Cardiac septum (tissue), 1 donor: ENCODE measurements around the gene UGT1A3. TPM values are rescaled to one million over a fixed set of nuclear protein-coding genes. Genes with fewer than 3 reads are reported as not detected.
"Not testable (repeated sequence)": the region's sequence is repeated elsewhere in the genome, so short reads cannot be mapped to it uniquely, and the experiment has no call there.

ENCODE experiments used
- DNase-seq: peaks from one replicate; pipeline ENCODE4 v3.0.0-alpha.2; 2020; ENCODE audit warnings: low spot score
- intact Hi-C: fragments of 100-400 bp; cut with DNase I; formaldehyde crosslinking; loops from one replicate; pipeline ENCODE4 v1.14.0; 2022
- long read RNA-seq: library from polyadenylated mRNA; unstranded; transcript quantifications from one replicate; pipeline ENCODE4 v2.0.0, GENCODE V29; 2021
- total RNA-seq: library from RNA; stranded (reverse); fragmentation: NEBNext Ultra II Directional; extraction: Animal tissue kit (Norgen Biotek cat#: 25700); gene quantifications from one replicate; pipeline ENCODE4 v1.2.1, GENCODE V29; 2021
- donor health status: DM: no; HTN: no; CAD: no.

Gene UGT1A3
- not detected for total RNA-seq
- long read RNA-seq, result 0 reads

DNA sequence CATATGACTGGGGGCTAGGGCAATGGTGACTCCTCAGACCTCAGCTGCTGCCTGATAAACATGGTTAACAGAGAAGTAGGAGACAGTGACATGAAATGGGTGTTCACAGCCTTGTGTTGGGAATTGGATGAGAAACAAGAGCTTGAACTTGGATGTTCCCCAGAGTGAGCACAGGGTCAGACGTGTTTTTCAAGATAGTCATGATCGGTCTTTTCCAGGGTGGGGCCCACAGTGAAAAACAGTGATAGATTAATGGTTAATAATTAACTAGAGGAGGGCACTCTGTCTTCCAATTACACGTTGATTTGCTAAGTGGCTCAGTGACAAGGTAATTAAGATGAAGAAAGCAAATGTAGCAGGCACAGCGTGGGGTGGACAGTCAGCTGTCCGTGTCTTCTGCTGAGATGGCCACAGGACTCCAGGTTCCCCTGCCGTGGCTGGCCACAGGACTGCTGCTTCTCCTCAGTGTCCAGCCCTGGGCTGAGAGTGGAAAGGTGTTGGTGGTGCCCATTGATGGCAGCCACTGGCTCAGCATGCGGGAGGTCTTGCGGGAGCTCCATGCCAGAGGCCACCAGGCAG, at the start of gene UGT1A3:
TSS of gene UGT1A3 (plus strand) at position 320 of the 579 bp plus-strand sequence. CDS start at position 405, 85 bp downstream.
- DNase-seq, result no peak
- intact Hi-C loops, result no loop called here

DNA sequence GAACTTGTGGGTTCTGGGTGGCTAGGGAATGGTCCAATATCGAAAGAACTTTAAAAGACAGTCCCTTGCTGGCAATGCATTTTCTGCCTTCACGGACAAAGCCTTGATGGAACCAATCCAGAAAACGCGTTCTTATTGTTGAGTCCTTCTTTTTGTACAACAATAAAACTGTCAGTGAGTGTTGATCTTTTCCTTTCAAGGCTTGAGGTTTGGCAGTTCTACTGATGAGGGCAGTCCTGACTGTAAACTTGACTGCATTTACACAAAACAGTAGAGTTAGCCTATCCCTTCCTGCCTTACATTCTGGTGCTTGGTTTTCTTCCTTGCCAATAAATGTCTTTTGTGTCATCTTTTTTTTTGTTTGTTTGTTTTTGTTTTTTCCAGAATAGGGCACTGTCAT, 49.6 kb upstream of the UGT1A3 start:
- DNase-seq, result no peak
- intact Hi-C loops, result no loop called here

DNA sequence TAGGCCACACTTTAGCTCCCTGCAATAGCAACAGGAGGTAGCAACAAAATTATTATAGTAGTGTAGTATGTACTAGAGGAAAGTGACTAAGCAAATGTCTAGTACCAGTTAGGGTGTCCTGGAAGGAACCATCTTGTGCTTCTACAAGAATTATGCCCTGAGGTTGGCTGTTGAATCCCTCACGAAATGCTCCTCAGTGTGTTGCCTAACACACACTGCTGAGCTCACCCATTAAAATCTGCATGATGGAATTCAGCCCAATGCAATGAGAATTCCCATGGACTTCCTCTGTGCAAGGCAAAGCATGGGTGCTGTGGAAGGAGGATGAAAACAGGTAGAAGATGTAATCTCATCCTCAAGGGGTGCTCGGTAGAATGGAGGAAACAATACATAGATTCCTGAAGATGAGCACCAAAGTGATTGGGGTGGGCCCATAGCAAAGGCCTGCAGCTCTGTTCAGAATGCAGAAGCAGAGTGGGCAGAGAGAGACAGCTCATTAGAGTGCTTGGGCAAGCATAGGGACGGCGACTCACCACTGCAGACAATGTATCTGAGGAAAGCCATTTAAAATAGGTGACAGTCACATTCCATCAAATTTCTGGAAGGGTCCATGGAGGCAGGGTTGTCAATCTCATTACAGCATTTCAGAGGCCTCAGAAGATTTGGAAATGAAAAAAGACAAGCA, 48.3 kb upstream of the UGT1A3 start:
- intact Hi-C loops, result no loop called here
- no peak for DNase-seq

DNA sequence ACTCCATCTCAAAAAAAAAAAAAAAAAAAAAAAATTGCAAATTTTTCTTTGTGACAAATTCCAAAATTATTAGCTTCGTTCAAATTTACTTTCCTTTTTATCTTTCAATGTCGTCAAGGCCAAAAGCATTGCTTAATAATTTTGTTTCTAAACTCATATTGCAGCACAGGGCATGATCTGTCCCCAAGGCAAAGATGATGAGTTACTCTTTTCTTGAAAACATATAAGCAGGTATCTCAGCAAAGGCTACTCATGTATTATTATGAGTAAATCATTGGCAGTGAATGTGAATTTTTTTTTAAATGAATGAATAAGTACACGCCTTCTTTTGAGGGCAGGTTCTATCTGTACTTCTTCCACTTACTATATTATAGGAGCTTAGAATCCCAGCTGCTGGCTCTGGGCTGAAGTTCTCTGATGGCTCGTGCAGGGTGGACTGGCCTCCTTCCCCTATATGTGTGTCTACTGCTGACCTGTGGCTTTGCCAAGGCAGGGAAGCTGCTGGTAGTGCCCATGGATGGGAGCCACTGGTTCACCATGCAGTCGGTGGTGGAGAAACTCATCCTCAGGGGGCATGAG, 47.2 kb upstream of the UGT1A3 start, which contains the start of gene UGT1A7:
TSS of gene UGT1A7 (plus strand) at position 381 of the 579 bp plus-strand sequence. CDS start at position 418, 37 bp downstream.
- intact Hi-C loops, result no loop called here
- no peak for DNase-seq

DNA sequence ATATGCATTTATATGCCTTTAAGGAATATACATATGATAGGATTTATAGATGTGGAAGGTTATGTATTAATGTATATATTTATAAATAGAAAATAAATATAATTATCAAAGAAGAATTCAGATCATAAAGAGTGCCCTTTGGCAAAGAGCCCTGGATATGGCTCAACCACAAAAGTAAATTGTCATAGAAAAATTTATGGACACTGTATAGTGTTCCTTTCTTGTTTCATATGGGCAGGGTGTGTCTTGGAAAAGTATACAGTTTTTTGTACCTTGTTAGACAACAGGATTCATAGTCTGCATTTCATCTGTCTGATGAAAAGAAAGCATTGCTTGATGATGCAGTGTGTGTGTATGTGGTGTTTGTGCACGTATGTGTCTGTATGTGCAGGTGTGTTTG, 44.2 kb upstream of the UGT1A3 start:
- DNase-seq, result no peak
- intact Hi-C loops, result no loop called here

DNA sequence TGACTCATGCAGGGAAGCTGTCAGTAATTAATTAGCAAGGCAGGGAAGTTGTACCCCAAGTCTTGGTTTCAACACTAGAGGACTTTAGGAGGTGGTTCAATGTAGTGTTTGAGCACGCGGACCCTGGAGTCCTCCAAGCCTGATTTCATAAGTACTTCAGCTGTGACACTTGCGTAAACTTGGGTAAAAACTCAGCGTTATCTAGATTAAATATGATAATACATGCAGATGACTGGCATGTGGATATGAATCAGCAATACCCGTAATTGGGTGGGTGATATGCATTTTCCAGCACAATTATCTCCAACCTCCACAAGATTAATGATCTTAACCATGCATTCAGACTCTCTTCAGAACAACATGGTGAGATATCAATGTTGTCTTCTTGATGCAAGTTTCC, 41.9 kb upstream of the UGT1A3 start:
- DNase-seq, result no peak
- intact Hi-C loops, result no loop called here

DNA sequence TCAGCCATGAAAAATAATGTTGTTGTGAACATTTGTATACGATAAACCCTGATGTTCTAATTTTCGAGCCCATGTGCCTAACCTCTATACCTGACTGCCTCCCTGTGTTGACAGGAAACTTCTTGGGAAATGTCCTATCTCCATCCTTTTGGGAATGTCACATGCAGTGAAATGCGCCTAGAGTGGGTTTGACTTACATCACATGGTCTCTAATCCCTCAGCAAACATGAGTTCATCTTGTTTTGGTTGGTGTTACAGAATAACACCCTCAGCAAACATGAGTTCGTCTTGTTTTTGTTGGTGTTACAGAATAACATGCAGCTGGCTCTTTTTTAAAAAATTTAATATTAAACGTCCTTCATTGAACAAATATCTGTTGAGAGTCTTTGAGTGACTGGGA, 40.5 kb upstream of the UGT1A3 start:
- no peak for DNase-seq
- intact Hi-C loops, result no loop called here

DNA sequence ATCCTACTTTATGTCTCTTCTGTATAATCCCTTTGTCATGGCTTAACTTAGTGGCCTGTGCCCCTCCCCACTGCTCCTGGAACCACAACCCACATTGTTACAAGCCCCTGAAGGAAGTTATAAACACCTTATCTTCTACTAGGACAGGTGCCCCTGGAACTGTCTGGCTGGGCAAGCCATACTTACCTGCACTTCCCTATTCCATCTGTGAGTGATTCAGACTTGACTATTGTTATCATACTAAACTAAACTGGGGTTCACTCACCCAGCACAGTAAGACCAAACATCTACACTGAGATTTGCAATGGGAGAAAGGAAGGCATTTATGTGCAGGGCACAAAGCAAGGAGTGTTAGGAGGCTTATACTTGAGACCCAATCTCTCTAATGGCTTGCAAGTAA, 39.8 kb upstream of the UGT1A3 start:
- intact Hi-C loops, result no loop called here
- no peak for DNase-seq

DNA sequence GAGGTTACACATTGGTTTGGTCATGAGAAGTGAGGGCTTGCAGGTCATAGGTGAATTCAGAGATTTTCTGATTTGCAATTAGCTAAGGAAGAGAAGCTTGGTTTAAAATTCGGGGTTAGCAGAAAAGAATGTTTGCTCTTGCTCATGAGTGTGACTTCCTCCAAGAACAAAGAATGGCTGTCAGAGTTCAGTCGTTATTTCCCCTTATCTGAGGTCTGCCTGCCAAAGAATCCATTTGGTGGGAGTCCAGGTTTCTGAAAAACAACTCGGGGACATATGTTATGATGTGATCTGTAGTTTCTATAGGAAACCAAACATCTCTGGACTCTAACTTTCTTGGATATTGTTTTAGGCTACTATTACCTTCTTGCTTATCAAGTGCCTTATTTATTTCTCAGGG, 39.3 kb upstream of the UGT1A3 start:
- intact Hi-C loops, result no loop called here
- no peak for DNase-seq

DNA sequence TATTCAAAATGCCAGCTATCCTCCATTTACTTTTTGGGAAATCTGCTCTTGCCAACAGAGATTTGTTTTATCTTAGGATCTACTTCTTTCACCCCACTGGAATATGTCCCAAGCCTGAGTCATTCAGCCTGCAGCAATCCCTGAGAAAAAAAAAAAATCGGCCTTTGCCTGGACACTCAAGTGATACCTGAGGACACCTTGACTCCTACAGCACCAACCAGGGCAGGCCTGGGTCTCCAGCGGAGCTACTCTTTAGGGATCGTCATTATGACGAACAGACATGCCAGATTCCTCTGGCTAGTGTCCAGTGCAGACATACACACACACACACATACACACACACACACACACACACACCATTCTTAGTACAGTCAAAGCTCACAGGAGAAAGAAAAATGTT, 38.4 kb upstream of the UGT1A3 start:
- no peak for DNase-seq
- intact Hi-C loops, result no loop called here

DNA sequence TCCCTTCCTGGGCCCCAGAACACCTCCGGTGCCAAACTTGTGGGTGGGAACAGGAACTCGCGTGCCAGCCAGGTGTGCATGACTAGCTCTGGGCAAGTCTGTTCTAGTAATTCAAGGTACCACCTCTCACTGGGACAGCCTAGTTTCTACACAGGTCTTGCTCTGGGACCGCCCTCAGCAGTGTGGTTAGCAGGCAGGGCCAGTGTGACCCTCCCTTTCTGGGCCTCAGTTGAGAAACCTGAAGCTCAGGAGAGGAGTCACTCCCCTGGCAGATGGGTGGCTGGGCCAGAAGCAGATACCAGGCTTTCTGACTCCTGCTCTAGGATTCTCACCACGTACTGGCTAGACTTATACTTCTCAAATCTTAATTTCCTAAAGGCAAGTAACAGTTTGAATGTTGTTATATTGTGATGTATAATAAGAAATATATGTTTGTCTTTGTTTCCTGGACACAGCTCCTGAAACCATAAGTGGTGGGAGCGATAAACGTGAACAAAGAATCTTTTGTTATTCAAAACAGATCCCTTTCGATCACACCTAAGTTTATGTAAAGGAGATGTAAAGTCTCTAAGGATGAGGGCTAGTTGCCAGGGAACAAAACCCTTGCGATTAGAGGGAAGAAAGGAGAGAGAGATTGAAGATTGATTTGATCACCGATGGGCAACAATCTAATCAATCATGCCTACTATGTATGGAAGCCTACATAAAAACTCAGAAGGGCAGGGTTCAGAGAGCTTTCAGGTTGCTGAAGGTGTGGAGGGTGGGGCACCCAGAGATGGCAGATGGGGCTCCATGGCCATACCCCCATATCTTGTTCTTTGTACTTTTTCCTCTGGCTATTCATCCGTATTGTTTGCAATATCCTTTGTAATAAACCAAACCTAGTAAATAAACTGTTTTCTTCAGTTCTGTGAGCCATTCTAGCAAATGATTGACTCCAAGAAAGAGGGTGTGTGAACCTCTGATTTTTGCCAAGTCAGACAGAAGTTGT, 37.1 kb upstream of the UGT1A3 start:
- intact Hi-C loops, result no loop called here
- no peak for DNase-seq

DNA sequence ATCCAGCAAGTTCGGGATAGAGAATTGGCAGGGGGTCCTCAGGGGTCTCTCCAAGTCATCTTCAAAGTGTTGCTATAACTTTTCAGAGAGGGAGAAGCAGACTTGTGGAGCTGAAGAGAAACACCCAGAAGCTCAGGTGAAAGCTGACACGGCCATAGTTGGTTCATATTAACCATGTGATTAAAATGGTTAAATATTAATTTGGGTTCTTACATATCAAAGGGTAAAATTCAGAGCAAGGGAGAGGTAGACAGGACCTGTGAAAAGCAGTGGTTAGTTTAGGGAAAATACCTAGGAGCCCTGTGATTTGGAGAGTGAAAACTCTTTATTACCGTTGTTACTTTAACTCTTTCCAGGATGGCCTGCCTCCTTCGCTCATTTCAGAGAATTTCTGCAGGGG, 36.2 kb upstream of the UGT1A3 start, which contains the start of gene UGT1A6:
TSS of gene UGT1A6 (plus strand) at position 243 of the 400 bp plus-strand sequence. CDS start at position 358, 115 bp downstream.
- DNase-seq, result no peak
- intact Hi-C loops, result no loop called here

DNA sequence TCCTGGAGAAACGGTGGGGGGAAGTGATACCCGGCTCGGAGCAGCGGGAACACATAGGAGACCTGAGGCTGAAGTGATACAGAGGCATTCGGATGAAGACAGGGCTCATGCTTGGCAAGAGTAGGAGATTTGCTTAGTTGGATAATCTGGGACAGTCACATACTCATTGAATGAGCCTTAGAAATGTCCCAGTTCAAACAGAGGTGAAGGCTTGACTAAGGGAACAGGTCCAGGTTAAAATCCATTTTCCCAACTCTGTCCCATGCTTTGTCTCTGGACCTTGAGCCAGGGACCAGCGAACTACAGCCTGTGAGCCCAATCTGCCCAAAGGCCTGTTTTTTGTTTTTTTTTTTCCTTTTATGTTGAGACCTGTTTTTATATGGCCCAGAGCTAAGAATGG, 34.9 kb upstream of the UGT1A3 start:
- intact Hi-C loops, result no loop called here
- DNase-seq, result no peak

DNA sequence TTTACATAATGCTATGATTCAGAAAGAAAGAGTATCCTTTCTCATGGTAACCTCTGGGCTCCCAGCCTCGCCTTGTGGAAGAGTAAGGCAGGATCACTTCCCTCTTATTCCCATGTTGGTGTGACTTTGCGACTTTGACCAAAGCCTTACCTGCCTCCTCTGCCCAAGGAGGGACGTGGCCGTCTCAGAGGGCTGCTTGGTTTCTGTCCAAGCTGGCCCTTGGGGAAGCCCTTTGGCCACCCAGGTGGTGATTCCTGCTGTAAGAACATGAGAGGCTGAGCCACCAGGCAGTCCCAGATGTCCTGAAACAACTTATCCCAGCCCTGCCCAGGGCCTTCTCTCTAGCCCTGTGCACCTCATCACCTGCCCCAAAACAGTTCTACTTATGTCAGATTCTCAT, 30.1 kb upstream of the UGT1A3 start:
- intact Hi-C loops, result no loop called here
- no peak for DNase-seq

DNA sequence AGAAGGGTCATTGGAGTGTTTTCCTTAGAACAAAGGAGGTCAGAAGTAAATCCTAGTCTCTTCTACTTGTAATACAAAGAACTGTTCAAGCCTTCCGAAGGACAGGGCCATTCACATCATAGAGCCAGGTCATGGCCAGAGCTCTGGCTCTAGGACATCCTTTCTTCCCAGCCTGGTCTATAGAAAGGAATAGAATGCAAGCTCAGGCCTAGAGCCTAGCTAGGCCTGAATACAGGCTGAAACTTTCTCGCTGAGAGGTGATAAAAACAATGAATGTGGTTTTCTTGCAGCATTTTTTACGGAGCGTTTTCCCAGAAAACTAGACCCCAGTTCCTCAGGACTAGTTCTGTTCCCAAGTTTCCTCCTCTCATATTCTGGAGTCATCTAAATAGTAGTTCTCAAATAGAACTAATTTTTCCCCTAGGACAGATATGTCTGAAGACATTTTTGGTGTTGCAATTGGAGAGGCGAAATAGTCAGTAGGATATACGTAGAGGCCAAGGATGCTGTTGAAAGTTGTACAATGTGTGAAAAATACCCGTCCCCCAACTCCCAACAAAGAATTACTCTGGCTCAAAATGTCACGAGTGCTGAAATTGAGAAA, 29.3 kb upstream of the UGT1A3 start:
- intact Hi-C loops, result no loop called here

DNA sequence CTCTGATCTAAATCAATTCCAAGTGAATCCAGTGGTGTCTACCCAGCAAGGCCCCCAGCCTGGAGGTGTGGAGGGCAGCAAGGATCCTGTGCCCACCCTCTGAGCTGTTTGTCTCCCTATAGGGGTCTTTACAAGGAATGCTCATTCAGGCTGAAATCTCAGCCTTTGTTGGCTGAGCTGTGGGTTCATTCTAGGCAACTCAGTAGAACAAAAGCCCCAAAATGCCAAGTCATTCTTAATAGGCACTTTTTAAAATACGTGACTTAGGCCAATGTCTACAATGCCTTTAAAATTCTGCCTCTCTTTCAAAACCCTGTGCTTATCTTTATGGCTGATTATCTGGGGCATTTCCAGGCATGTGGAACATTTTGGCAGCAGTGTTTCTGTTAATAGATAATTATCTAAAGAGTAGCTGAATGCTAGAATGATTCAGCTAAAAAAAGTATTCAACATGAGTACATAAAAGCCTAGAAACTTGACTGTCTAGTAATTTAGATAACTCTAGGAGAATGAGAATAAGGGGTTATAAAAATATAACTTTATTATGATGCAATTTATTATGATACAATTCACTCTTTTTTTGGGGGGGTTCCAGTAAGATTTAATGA, 28.7 kb upstream of the UGT1A3 start:
- intact Hi-C loops, result no loop called here
- DNase-seq, result no peak

More for the DNA sequence above, 29.3 kb upstream of the UGT1A3 start:
- no peak for DNase-seq

DNA sequence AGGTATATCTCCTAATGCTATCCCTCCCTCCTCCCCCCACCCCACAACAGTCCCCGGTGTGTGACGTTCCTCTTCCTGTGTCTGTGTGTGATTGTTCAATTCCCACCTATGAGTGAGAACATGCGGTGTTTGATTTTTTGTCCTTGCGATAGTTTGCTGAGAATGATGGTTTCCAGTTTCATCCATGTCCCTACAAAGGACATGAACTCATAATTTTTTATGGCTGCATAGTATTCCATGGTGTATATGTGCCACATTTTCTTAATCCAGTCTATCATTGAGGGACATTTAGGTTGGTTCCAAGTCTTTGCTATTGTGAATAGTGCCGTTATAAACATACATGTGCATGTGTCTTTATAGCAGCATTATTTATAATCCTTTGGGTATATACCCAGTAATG, 28.0 kb upstream of the UGT1A3 start:
- intact Hi-C loops, DNase-seq: not testable (repeated sequence)

DNA sequence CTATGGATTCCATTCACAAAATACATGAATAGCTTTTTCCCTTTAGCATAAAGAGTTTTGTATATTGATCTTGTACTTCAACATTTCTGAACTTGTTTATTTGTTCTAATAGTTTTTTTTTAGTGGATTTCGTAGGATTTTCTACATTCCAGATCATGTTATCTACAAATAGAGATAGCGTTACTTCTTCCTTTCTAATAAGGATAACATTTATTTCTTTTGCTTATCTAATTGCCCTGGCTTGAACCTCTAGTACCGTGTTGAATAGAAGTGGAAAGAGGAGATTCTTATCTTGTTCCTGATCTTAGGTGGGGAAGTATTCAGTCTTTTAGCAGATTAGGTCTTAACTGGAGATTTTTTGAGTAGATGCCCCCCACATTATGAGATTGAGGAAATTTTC, 26.6 kb upstream of the UGT1A3 start:
- intact Hi-C loops, result no loop called here
- DNase-seq, result no peak

DNA sequence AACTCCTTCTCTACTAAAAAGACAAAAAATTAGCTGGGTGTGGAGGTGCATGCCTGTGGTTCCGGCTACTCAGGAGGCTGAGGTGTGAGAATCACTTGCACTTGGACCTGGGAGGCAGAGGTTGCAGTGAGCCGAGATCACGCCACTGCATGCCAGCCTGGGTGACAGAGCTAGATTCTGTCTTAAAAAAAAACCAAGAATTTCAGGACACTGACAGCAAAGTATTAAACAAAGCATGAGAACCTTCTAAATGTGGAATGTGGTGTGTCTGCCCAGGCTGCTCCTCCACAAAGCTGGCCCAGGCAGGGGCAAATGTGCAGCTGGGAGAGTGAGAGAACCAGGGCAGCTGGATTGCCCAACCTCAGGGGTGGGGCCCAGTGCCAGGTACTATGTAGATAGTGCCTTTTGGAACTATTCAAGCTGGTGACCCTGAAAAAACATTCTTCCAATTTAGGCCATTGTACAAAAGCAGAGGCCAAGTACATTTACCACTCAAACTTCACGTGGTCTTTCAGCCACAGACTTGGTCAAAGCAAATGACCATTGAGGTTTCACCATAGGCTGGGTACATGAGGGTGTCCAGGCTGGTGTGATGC, 22.8 kb upstream of the UGT1A3 start:
- DNase-seq, result no peak
- intact Hi-C loops, result no loop called here
